Mesenchymal stem cell (in vitro differentiated cells and primary cell): ENCODE measurements around the gene BMAL1.

Experiments used
- DNase-seq: peaks from one replicate; pipeline ENCODE4 v3.0.0-alpha.2; 2013
- H2AFZ ChIP-seq: one replicate; pipeline ENCODE4 v1.6.1; 2013; ENCODE audit warnings: low read depth, mild to moderate bottlenecking, control low read depth, inconsistent platforms, low read length, moderate library complexity
- H2AK5ac ChIP-seq: 2 replicates; pipeline ENCODE4 v1.6.1; 2013; ENCODE audit warnings: low read length, moderate library complexity, mild to moderate bottlenecking, inconsistent platforms; ENCODE audit not compliant: severe bottlenecking
- H2BK120ac ChIP-seq: one replicate; pipeline ENCODE4 v1.6.1; 2013; ENCODE audit warnings: low read depth, mild to moderate bottlenecking, inconsistent platforms, low read length, moderate library complexity
- H2BK12ac ChIP-seq, 2 experiments: one replicate each; pipeline ENCODE4 v1.6.1; 2013; ENCODE audit warnings: inconsistent platforms in 2 of 2, low read length in 2 of 2, mild to moderate bottlenecking in 2 of 2, moderate library complexity in 2 of 2, control low read depth in 1 of 2
- H2BK15ac ChIP-seq: one replicate; pipeline ENCODE4 v1.6.1; 2013; ENCODE audit warnings: mild to moderate bottlenecking, low read depth, inconsistent platforms; ENCODE audit not compliant: poor library complexity, severe bottlenecking
- H2BK5ac ChIP-seq: 2 replicates; pipeline ENCODE4 v1.6.1; 2013; ENCODE audit warnings: low read depth, mild to moderate bottlenecking, low read length, control low read depth, inconsistent platforms; ENCODE audit not compliant: poor library complexity, severe bottlenecking
- H3K14ac ChIP-seq, 2 experiments: one replicate each; pipeline ENCODE4 v1.6.1; 2013; ENCODE audit warnings: inconsistent platforms in 2 of 2, low read length in 2 of 2, control low read depth in 1 of 2, mild to moderate bottlenecking in 1 of 2, moderate library complexity in 1 of 2
- H3K18ac ChIP-seq, 2 experiments: one replicate each; pipeline ENCODE4 v1.6.1; 2013; ENCODE audit warnings: inconsistent platforms in 2 of 2, low read length in 2 of 2, control low read depth in 1 of 2, low read depth in 1 of 2, mild to moderate bottlenecking in 1 of 2
- H3K23ac ChIP-seq, 2 experiments: one replicate each; pipeline ENCODE4 v1.6.1; 2013; ENCODE audit warnings: inconsistent platforms in 2 of 2, low read length in 2 of 2, mild to moderate bottlenecking in 2 of 2, moderate library complexity in 2 of 2, control low read depth in 1 of 2
- H3K27ac ChIP-seq: 2 replicates; pipeline ENCODE4 v1.5.1; 2013; ENCODE audit warnings: mild to moderate bottlenecking, moderate library complexity, low read length, control low read depth, inconsistent platforms; ENCODE audit not compliant: poor library complexity, severe bottlenecking
- H3K27me3 ChIP-seq, 2 experiments: 2 replicates each; pipeline versions ENCODE4 v1.6.1 to v1.7.0; 2013; ENCODE audit warnings: low read length in 2 of 2, mild to moderate bottlenecking in 2 of 2, moderate library complexity in 2 of 2, control low read depth in 1 of 2, inconsistent platforms in 1 of 2; ENCODE audit not compliant: control insufficient read depth in 1 of 2, insufficient read depth in 1 of 2
- H3K36me3 ChIP-seq, 2 experiments: 2 replicates each; pipeline versions ENCODE4 v1.6.1 to v1.7.0; 2013; ENCODE audit warnings: low read length in 2 of 2, control low read depth in 1 of 2, inconsistent platforms in 1 of 2, low read depth in 1 of 2, mild to moderate bottlenecking in 1 of 2; ENCODE audit not compliant: insufficient read depth in 2 of 2, control insufficient read depth in 1 of 2
- H3K4ac ChIP-seq, 2 experiments: one replicate each; pipeline ENCODE4 v1.6.1; 2013; ENCODE audit warnings: inconsistent platforms in 2 of 2, low read length in 2 of 2, mild to moderate bottlenecking in 2 of 2, moderate library complexity in 2 of 2, control low read depth in 1 of 2, low read depth in 1 of 2
- H3K4me1 ChIP-seq: 2 replicates; pipeline ENCODE4 v1.6.1; 2013; ENCODE audit warnings: low read depth, low read length, control low read depth; ENCODE audit not compliant: control insufficient read depth, insufficient read depth
- H3K4me2 ChIP-seq: 2 replicates; pipeline ENCODE4 v1.6.1; 2013; ENCODE audit warnings: low read length, mild to moderate bottlenecking, inconsistent platforms; ENCODE audit not compliant: poor library complexity, severe bottlenecking
- H3K4me3 ChIP-seq, 2 experiments: 2 replicates each; pipeline versions ENCODE4 v1.5.1 to v1.7.0; 2013; ENCODE audit warnings: low read length in 2 of 2, mild to moderate bottlenecking in 2 of 2, control low read depth in 1 of 2, low read depth in 1 of 2; ENCODE audit not compliant: insufficient read depth in 1 of 2
- H3K79me1 ChIP-seq: replicated peaks from 2 replicates; pipeline ENCODE4 v1.6.1; 2013; ENCODE audit warnings: mild to moderate bottlenecking, control low read depth, low read length, inconsistent platforms; ENCODE audit not compliant: poor library complexity, severe bottlenecking
- H3K9ac ChIP-seq: 2 replicates; pipeline ENCODE4 v1.7.0; 2013; ENCODE audit warnings: mild to moderate bottlenecking, low read length, moderate library complexity
- H3K9me3 ChIP-seq: 2 replicates; pipeline ENCODE4 v1.7.0; 2013; ENCODE audit warnings: mild to moderate bottlenecking, low read length; ENCODE audit not compliant: control insufficient read depth
- H4K8ac ChIP-seq: one replicate; pipeline ENCODE4 v1.6.1; 2013; ENCODE audit warnings: inconsistent platforms, mild to moderate bottlenecking, low read length, moderate library complexity
- H4K91ac ChIP-seq: one replicate; pipeline ENCODE4 v1.6.1; 2013; ENCODE audit warnings: mild to moderate bottlenecking, low read length, inconsistent platforms
- WGBS: methylation state at CpG from one replicate; pipeline ENCODE4 v1.1.7; 2013; ENCODE audit warnings: mixed read lengths; 5-methylcytosine and 5-hydroxymethylcytosine counted together

BMAL1 gene

GRCh38 chr11:13308704-13309103, 31.1 kb downstream of the BMAL1 start:
- H3K4me2 ChIP-seq: no peak overlapping the region
- no peak overlapping the region for H2AK5ac ChIP-seq
- WGBS: 100% methylated on average over 2 of the region's 2 CpGs
- H3K4ac ChIP-seq: no peak overlapping the region
- peaks cover 10 to 11% of the 10 kb centered on the region in 2 experiments for H3K36me3 ChIP-seq
- H3K18ac ChIP-seq: no peak overlapping the region
- no peaks in the 10 kb centered on the region for H3K9me3 ChIP-seq
- H3K14ac ChIP-seq: no peak overlapping the region
- H2BK5ac ChIP-seq: no peak overlapping the region
- H3K9ac ChIP-seq: no peak overlapping the region
- no peak overlapping the region for H3K27ac ChIP-seq
- no peaks in the 10 kb centered on the region for H3K4me1 ChIP-seq
- H4K91ac ChIP-seq: no peak overlapping the region
- H2BK15ac ChIP-seq: no peak overlapping the region
- H3K23ac ChIP-seq: no peak overlapping the region
- no peak overlapping the region for H2AFZ ChIP-seq
- no peak overlapping the region for H3K4me3 ChIP-seq
- H3K79me1 ChIP-seq: peaks cover 52% of the 10 kb centered on the region
- no peak for DNase-seq
- H2BK12ac ChIP-seq: no peak overlapping the region
- H3K27me3 ChIP-seq: no peaks in the 10 kb centered on the region
- no peak overlapping the region for H2BK120ac ChIP-seq
- H4K8ac ChIP-seq: no peak overlapping the region

- no peak overlapping the region for H2AK5ac ChIP-seq
- H3K27me3 ChIP-seq: no peaks in the 10 kb centered on the region
- H3K18ac ChIP-seq: no peak overlapping the region
- H3K9me3 ChIP-seq: no peaks in the 10 kb centered on the region
- peaks cover 51% of the 10 kb centered on the region for H3K79me1 ChIP-seq
- no peak overlapping the region for H4K8ac ChIP-seq
- H3K9ac ChIP-seq: no peak overlapping the region
- WGBS: 97% methylated on average over 4 of the region's 4 CpGs
- DNase-seq: no peak
- no peak overlapping the region for H2BK120ac ChIP-seq
- no peak overlapping the region for H2BK12ac ChIP-seq
- H2AFZ ChIP-seq: no peak overlapping the region
- no peak overlapping the region for H3K4ac ChIP-seq
- H2BK15ac ChIP-seq: no peak overlapping the region
- no peak overlapping the region for H3K23ac ChIP-seq
- H2BK5ac ChIP-seq: no peak overlapping the region
- no peak overlapping the region for H3K4me3 ChIP-seq
- no peak overlapping the region for H4K91ac ChIP-seq
- no peaks in the 10 kb centered on the region for H3K4me1 ChIP-seq
- no peak overlapping the region for H3K14ac ChIP-seq
- H3K36me3 ChIP-seq: peaks cover 10 to 11% of the 10 kb centered on the region in 2 experiments
- H3K27ac ChIP-seq: no peak overlapping the region
- no peak overlapping the region for H3K4me2 ChIP-seq
Measured at GRCh38 chr11:13309156-13309555, 31.6 kb downstream of the BMAL1 start.

- H3K27me3 ChIP-seq: no peaks in the 10 kb centered on the region
- no peaks in the 10 kb centered on the region for H3K9me3 ChIP-seq
- no peak overlapping the region for H4K91ac ChIP-seq
- no peak overlapping the region for H2BK120ac ChIP-seq
- H2AFZ ChIP-seq: no peak overlapping the region
- no peak overlapping the region for H4K8ac ChIP-seq
- no peak overlapping the region for H2BK15ac ChIP-seq
- whole genome bisulfite sequencing: 90% methylated on average over 6 of the region's 6 CpGs
- H3K79me1 ChIP-seq: peaks cover 52% of the 10 kb centered on the region
- H2BK12ac ChIP-seq: no peak overlapping the region
- no peak overlapping the region for H3K23ac ChIP-seq
- no peak overlapping the region for H2BK5ac ChIP-seq
- no peak overlapping the region for H3K4me2 ChIP-seq
- H3K18ac ChIP-seq: no peak overlapping the region
- peak; percentile 32 for DNase-seq
- no peak overlapping the region for H3K14ac ChIP-seq
- H3K9ac ChIP-seq: no peak overlapping the region
- H3K4me3 ChIP-seq: no peak overlapping the region
- H3K4ac ChIP-seq: no peak overlapping the region
- no peak overlapping the region for H3K27ac ChIP-seq
- peaks cover 2% of the 10 kb centered on the region for H3K4me1 ChIP-seq
- peaks cover 11 to 13% of the 10 kb centered on the region in 2 experiments for H3K36me3 ChIP-seq
- no peak overlapping the region for H2AK5ac ChIP-seq
Measured at GRCh38 chr11:13310443-13310842, 32.9 kb downstream of the BMAL1 start.

GRCh38 chr11:13311570-13311969, 34.0 kb downstream of the BMAL1 start:
- no peak overlapping the region for H3K4ac ChIP-seq
- no peak overlapping the region for H3K9ac ChIP-seq
- H2BK120ac ChIP-seq: no peak overlapping the region
- H2BK12ac ChIP-seq: peak overlapping the region in 1 of 2 experiments; percentile 79
- H3K18ac ChIP-seq: no peak overlapping the region
- no peak overlapping the region for H3K27ac ChIP-seq
- no peak overlapping the region for H2BK15ac ChIP-seq
- H3K36me3 ChIP-seq: peaks cover 11 to 13% of the 10 kb centered on the region in 2 experiments
- no peak overlapping the region for H2BK5ac ChIP-seq
- no peaks in the 10 kb centered on the region for H3K9me3 ChIP-seq
- no peak overlapping the region for H4K8ac ChIP-seq
- 95% methylated on average over 3 of the region's 3 CpGs for WGBS
- no peak overlapping the region for H3K4me2 ChIP-seq
- no peak overlapping the region for H2AK5ac ChIP-seq
- H3K4me1 ChIP-seq: peaks cover 9% of the 10 kb centered on the region
- peaks cover 45% of the 10 kb centered on the region for H3K79me1 ChIP-seq
- no peaks in the 10 kb centered on the region for H3K27me3 ChIP-seq
- H4K91ac ChIP-seq: no peak overlapping the region
- no peak overlapping the region for H3K23ac ChIP-seq
- H3K14ac ChIP-seq: no peak overlapping the region
- no peak overlapping the region for H2AFZ ChIP-seq
- H3K4me3 ChIP-seq: no peak overlapping the region
- DNase-seq: no peak
